NCI-H1105 (cell line): Measurements from ENCODE around the gene PIH1D1.
A peak's percentile ranks its signal among the peaks of the same experiment; 100 is the strongest.

Experiments
- DNase-seq: peaks from one replicate; lab custom pipeline; 2025; lab: John Stamatoyannopoulos, UW

PIH1D1 gene

DNA sequence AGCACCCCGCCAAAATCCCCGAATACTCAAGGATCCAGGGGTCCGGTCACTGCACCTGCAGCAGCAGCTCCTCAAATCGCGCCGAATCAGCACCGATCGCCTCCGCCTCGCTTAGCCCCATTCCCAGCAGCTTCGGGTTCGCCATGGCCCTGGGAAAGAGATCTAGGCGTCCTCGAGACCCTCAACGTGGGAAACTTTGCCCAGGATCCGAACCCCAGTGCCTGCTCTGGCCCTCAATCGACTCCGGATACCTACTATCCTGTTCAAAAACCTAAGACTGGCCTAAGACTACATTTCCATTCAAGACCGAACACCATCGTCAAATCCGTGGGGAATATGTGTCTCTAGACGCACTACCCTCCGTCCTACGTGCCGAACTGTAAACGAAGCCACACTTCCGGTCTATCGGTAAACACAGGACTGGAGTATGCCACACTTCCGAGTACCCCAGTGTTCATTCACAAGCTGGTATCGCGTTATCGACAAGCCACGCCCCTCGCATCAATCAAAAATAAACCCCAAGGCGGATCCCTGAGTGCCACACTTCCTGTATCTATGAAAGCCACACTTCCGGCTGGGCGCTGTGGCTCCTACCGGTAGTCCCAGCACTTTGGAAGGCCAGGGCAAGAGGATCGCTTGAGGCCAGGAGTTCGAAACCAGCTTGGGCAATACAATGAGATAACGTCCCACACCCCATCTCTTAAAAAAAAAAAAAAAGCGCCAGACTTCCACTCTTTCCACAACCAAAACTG, at the start of gene PIH1D1:
TSS of gene PIH1D1 (minus strand) at position 385 of the 752 bp plus-strand sequence. CDS start at position 145, 240 bp downstream.
- peak; percentile 99 for DNase-seq

DNA sequence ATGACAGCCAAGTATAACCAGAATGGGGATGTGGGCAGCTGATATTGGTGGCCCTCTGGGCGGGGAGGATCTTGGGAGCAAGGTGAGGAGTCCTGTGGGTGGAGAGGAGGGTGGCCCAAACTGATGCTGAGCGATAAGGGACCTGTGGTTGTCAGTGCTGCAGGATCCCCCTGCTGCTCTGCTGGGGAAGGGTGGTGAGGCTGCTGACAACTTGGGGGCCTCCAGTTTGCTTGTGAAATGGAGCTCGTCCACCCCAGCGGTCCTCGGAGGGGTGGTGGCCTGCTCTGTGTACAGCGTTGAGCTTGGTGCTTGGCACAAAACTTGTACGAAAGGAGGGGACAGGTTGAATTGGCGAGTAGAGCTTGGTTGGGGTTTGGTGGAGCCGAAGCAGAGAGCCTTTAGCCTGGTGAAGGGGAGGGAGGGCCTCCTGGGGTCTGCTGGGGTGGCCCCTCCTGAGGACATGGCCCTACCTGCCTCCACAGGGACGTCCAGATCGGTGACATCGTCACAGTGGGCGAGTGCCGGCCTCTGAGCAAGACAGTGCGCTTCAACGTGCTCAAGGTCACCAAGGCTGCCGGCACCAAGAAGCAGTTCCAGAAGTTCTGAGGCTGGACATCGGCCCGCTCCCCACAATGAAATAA, 47.5 kb upstream of the PIH1D1 start:
- DNase-seq: no peak

DNA sequence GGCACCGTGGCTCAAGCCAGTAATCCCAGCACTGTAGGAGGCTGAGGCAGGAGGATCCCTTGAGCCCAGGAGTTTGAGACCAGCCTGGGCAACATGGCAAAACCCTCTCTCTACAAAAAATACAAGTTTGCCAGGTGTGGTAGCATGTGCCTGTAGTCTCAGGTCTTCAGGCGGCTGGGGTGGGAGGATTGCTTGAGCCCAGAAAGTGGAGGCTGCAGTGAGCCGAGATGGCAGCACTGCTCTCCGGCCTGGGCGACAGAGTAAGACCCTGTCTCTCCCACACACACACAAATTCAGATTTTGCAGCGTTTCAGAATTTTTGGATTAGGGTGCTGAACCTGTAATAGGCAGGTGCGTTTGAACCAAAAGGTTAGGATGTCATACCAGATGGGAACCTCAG, 46.9 kb upstream of the PIH1D1 start:
- no peak for DNase-seq

DNA sequence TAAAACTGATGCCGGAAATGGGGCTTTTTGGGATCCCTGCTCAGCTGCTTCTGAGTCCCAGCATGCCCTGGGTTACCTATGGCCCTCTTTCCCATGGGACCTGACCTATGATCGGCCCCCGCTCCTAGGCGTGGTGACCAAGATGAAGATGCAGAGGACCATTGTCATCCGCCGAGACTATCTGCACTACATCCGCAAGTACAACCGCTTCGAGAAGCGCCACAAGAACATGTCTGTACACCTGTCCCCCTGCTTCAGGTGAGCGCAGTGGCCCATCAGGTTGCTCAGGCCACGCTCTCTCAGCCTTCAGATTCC, 46.1 kb upstream of the PIH1D1 start:
- DNase-seq: no peak

DNA sequence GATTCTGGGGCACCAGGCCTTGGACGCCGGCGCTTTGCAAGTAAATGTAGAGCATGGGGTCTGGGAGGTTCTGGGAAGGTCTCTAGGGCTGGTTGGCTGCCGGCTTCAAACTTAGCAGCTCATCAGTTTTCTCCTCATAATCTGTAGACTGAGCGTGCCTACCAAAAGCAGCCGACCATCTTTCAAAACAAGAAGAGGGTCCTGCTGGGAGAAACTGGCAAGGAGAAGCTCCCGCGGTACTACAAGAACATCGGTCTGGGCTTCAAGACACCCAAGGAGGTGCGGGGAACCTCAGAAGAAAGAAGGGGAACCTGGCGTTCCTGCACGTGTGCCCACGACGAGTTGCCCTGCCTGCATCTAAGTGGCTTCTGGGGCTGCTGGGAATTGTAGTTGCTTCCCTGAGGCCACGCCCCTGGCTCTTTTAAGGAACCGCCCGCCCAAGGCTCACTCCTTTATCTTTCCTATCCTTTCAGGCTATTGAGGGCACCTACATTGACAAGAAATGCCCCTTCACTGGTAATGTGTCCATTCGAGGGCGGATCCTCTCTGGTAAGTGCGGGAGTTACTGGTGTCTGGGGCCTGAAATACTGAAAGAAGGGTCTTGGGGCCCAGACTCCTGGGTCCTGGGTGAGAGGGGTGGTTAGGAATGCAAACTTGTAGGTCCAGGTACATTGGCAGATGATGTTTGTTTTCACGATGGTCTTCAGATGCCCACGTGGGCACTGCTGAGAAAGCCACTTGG, 45.6 kb upstream of the PIH1D1 start:
- no peak for DNase-seq

DNA sequence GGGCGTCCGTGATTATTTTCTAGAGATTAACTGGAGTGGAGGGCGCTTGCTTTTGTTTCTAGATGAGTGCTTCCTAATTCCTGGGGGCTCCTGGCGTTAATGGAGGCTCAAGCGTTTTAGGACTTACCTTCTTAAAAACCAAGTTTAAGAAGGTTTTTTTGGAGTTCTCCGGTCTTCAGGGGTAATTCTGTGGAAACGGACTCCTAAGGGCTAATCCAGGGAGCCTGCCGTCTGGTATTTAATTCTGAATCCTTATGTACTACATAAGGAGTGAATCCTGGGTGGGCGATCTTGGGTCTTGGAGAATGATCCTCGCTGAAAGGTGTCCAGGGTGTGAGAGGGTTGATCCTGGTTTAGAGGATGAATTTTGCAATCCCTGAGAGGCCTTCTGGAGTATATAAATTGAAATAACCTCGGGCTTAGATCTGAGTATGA, 45.0 kb upstream of the PIH1D1 start:
- no peak for DNase-seq

DNA sequence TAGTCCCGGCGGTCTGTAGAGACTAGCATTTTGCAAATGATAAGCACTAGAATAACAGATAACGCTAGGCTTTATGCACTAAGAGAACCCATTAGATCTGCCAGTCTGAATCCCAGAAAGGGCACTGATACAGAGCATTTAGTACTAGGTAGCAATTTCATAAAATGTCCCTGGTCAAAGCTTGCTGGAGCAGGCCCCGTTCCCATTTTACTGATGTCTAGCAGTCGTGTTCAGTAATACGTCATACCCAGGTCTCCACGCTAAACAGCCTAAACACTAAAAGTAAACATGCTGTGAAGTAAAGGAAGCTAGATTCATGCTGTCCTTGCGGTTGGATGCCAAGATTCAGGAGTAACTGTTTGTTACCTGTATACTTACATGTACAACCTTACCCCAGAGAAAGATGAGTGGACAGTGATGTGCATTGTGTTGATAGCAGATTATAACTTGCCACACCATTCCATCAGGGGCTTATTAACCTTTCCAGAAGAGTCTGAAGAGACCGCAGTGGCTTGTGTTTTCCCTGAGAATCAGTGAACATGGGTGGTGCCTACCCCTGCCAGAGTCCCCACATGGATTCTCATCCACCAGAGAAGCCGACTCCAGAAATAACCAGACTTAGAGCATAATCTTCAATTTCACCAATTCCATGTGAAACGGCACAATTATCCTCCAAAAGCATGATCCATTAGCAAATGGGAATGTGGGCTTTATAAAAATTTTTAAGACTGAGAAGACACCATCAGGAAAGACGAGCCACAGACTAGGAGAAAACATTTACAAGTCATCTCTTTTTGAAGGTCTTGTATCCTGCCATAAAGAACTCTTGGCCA, 41.2 kb upstream of the PIH1D1 start:
- no peak for DNase-seq

DNA sequence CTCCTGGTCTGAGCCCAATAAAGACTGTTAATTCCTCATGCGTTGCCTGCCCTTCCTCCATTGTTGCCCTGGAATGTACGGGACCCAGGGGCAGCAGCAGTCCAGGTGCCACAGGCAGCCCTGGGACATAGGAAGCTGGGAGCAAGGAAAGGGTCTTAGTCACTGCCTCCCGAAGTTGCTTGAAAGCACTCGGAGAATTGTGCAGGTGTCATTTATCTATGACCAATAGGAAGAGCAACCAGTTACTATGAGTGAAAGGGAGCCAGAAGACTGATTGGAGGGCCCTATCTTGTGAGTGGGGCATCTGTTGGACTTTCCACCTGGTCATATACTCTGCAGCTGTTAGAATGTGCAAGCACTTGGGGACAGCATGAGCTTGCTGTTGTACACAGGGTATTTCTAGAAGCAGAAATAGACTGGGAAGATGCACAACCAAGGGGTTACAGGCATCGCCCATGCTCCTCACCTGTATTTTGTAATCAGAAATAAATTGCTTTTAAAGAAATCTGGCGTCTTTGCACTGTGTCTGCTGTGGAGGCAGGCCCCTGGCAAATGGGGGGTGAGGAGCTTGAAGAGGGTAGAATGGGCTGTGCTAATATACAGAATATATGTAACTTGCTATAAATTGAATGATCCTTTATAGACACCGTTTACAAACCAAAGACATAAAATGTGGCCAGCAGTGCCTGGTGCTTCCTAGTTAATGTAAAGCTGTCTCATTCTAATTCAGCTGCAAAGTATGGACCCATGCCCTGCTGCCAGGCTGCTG, 40.4 kb upstream of the PIH1D1 start:
- DNase-seq: no peak

DNA sequence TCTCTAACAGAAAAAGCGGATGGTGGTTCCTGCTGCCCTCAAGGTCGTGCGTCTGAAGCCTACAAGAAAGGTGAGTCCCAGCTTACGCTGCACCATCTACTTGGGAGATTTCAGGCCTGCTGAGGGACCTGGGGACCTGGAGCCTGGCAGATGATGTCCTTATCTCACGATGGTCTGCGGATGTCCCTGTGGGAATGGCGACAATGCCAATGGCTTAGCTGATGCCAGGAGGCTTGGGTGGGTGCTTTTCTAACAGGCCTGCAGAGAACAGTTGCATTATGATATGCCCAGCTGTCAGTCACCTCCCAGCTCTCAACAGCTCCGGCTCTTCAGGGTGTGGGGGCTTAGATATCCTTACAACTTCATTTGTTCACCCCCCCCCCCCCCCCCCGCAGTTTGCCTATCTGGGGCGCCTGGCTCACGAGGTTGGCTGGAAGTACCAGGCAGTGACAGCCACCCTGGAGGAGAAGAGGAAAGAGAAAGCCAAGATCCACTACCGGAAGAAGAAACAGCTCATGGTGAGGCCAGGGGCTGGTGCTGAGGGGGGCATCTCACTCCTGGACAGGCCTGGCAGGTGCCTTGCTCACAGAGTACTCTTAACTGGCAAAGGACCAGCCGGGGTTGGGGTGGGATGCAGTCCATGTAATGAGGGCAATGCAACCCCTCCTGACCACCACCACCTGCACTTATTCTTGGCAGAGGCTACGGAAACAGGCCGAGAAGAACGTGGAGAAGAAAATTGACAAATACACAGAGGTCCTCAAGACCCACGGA, 39.6 kb upstream of the PIH1D1 start:
- no peak for DNase-seq

DNA sequence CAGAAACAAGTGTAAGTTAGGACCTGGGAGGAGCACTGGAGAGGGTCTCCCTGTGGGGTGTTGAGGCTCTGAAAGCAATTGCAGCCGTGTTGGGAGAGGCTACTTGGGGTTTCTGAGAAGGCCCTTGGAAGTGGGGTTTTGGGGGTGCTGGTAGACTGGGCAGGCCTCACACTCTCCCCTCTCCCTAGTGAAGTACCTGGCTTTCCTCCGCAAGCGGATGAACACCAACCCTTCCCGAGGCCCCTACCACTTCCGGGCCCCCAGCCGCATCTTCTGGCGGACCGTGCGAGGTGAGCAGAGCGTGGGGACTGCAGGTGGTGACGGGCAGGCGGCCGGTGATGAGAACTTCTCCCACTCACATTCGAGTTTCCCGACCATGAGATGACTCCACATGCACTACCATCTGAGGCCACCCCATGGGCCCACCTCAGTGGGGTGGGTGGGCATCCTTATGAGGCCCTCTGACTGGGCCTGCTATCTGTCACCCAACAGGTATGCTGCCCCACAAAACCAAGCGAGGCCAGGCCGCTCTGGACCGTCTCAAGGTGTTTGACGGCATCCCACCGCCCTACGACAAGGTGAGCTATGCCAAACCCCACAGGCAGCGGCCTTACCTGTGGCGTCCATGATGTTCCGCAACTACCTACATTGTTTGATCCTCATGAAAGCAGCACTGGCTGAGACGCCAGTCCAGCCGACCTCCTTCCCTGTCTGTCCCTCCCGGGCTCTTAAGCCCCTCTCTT, 38.8 kb upstream of the PIH1D1 start:
- no peak for DNase-seq

DNA sequence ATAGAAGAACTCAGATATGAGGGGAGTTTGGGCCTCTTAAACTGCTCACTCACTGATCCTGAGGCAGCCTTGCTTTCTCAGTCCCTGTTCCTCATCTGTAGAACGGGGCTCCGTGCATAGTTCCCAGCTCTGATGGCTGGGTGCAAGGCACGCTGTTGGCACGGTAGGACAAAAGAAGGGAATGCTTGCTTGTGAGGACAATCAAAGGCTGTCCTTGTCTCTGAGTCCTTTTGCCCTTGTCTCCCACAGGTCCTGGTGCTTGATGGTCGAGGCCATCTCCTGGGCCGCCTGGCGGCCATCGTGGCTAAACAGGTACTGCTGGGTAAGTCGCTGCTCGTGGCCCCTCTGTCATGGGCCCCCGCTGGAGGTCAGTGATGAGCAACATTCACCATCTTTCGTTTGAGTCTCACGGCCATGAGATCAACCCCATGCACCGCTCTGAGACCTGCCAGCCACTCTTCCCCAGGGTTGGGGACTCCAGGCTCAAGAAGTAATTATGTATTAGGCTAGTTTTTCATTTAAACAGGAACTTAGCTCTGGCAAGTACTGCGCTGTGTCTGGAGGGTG, 38.1 kb upstream of the PIH1D1 start:
- no peak for DNase-seq

DNA sequence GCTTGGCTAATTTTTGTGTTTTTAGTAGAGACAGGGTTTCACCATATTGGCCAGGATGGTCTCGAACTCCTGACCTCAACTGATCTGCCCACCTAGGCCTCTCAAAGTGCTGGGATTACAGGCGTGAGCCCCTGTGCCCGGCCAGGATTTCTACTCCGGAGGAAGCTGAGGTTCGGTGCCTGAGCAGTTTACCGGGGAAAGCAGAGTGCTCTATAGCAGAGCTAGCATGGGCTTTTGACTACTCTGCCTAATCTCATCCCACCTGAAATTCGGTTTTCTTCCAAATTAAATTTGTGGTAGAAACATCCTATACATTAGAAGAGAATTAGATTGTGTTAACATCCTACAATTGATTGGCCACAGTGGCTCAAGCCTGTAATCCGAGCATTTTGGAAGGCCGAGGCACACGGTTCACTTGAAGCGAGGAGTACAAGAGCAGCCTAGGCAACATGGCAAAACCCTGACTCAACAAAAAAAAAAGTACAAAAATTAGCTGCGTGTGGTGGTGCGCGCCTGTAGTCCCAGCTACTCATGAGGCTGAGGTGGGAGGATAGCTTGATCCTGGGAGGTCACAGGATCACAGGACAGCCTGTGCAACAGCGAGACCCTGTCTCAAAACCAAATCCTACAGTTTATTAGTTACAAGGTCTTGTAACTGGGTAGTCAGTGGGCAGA, 37.4 kb upstream of the PIH1D1 start:
- no peak for DNase-seq

DNA sequence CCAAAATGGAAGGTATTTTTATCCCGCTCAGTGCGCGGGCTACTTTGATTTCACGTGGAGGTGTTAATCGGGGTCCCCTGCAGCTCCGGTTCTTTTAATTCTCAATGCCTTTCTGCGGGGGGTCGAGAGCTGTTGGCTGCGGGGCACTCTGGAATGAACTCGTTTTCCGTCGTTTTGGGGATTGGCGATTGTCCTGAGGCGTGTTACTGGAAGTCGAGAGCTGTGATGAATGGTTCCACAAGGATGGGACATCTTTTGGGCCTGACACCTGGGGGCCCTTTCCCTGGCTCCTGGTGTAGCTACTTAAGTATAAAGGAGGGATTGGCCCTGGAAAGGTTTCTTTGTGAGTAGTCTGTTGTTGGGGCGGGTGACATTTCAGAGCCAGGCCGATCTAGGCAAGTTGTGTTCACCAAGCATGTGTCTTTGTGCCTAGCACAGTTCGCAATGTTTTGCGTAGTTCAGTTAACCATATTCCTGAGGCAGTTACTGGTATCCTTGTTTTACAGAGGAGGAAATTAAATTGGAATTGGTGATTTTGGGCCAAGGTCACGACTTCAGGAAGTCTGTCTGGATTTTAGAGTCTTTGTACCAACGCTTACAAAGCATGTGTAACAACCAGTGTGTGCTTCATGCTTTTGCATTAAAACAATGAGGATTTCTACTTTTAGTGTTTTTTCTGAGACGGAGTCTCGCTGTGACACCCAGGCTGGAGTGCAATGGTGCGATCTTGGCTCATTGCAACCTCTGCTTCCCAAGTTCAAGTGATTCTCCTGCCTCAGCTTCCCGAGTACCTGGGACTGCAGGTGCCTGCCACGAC, 36.6 kb upstream of the PIH1D1 start:
- DNase-seq: no peak

DNA sequence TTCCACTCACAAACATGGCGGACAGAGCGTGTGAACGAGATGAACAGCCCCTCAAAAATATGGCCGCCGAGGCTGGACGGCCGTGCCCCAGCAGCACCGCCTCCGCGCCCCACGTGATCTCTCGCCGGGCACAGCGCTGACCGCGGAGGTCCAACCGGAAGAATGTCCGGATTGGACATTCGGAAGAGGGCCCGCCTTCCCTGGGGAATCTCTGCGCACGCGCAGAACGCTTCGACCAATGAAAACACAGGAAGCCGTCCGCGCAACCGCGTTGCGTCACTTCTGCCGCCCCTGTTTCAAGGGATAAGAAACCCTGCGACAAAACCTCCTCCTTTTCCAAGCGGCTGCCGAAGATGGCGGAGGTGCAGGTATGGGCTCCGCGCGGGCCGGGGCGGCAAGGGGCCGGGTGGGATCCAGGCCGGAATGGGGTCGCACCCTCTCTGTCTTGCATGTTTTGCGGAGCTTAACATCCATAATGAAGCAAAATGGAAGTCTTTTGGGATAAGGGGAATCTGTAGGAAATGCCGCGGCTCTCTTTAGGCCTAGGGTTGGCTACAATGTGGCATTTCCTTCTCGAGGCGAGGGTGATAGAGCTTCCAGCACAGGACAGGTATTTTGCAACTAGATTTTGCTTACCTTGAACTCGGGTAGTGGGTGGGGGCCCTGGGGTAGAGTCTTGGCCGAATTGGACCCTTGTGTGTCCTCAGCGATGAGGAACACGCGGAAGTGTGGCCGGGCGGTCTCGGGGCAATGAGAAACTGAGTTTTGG, 35.8 kb upstream of the PIH1D1 start, which contains the start of gene RPL13A:
TSS of gene RPL13A (plus strand) at position 332 of the 769 bp plus-strand sequence. CDS start at position 354, 22 bp downstream.
- peak; percentile 99 for DNase-seq

DNA sequence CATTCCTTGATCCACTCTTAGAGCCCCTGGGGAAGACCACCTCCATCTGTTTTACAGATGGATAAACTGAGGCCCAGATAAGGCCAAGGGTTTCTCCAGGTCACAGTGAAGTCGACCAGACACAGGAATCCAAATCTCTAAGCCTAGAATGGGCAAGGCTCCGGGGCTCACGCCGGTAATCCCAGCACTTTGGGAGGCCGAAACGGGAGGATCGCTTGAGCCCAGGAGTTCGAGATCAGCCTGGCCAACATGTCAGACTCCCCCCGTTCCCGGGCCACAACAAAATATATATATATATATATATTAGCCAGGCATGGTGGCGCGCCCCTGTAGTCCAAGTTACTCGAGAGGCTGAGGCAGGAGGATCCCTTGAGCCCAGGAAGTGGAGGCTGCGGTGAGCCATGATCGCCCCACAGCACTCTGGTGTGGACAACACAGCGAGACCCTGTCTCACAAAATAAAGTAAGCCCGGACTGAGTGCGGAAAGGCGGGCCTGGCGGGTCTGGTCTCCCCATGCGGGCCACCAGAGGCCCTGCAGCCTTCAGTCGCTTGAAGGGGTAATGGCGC, 35.2 kb upstream of the PIH1D1 start:
- DNase-seq: no peak

DNA sequence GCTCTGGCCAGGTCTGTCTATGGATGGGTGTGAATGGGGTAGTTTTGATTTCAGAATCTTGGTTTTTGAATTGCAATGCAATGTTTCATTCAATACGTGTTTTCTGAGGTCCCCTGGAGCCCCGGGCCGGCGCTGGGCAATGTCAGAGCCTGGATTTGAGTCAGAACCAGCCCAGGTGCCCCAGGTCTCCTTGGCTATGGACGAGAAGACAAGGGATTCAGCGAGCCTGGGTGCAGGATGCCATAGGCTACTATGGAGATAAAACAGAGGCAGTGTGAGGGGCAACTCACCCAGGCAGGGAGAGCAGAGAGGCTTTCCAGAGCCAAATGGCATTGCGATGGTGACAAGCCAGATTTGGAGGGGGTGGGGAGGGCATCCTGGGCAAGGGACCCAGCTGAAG, 34.6 kb upstream of the PIH1D1 start:
- no peak for DNase-seq
